ENCODE measurements around the gene XPO1. TPM values are rescaled to one million over a fixed set of nuclear protein-coding genes. Genes with fewer than 3 reads are reported as not detected.
"Not testable (repeated sequence)": the region's sequence is repeated elsewhere in the genome, so short reads cannot be mapped to it uniquely, and the experiment has no call there.

The XPO1 gene
- total and polyA plus RNA-seq, 2 donors (not counting 1 experiment from before 2014, with no cell fraction given), result 91.8 to 348 TPM

DNA sequence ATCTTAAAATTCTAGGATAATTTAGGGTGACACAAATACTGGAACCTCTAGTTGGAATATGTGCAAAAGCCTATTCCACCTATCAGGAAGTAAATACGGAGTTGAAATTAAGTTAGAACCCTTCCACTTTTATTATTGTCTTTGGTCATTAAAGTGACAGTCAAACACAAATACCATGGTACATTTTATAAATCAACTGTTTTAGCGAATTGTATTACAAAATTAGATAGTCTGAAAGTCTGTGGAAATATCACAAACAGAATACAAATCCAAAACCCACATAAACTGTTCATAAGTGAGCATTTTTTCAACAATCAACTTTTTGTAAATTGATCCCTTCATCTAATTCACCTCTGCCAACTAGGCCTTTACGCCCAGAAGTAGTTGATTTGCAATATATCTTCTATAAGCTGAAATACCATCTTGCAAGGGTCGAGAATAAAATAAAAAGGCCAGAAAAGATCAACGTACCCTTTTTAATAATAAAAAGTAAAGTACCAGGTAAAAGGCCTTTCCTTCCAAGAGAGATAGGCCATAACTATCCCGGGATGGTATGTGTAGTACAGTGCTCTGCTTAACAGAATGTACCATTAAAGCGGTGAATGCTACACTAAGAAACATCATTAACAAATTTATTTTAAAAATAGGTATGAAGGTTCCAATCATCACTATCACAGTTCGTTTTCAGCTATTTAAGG is 68.6 kb downstream of the XPO1 start:
- H4K20me1 ChIP-seq (ENCODE audit: control insufficient read depth, extremely low read depth, insufficient read depth, low read length), result no peaks in the 10 kb centered on the region
- no peaks in the 10 kb centered on the region for H3K27me3 ChIP-seq (ENCODE audit: control insufficient read depth, insufficient read depth, low read length)
- no peak overlapping the region for H2AFZ ChIP-seq (ENCODE audit: low read length)
- H3K4me3 ChIP-seq (replicated peaks in 1 of 4; ENCODE audit: control extremely low read depth in 1 of 4, insufficient read depth in 1 of 4, low read depth in 3 of 4, low read length in 4 of 4), result peak overlapping the region; percentile 72 to 93 (median 82)
- H3K4me1 ChIP-seq (ENCODE audit: control insufficient read depth, extremely low read depth, insufficient read depth, low read length), result no peaks in the 10 kb centered on the region
- H3K79me2 ChIP-seq (ENCODE audit: control insufficient read depth, insufficient read depth, low read length), result peaks cover 66% of the 10 kb centered on the region
- no peaks in the 10 kb centered on the region for H3K36me3 ChIP-seq (ENCODE audit: control insufficient read depth, insufficient read depth, low read length)
- DNase-seq (ENCODE audit: low read depth in 2 of 2), result peak; percentile 20 to 41
- H3K9me3 ChIP-seq (ENCODE audit: control insufficient read depth, insufficient read depth, low read depth, low read length), result no peaks in the 10 kb centered on the region
- TF ChIP-seq, protein P1, sequence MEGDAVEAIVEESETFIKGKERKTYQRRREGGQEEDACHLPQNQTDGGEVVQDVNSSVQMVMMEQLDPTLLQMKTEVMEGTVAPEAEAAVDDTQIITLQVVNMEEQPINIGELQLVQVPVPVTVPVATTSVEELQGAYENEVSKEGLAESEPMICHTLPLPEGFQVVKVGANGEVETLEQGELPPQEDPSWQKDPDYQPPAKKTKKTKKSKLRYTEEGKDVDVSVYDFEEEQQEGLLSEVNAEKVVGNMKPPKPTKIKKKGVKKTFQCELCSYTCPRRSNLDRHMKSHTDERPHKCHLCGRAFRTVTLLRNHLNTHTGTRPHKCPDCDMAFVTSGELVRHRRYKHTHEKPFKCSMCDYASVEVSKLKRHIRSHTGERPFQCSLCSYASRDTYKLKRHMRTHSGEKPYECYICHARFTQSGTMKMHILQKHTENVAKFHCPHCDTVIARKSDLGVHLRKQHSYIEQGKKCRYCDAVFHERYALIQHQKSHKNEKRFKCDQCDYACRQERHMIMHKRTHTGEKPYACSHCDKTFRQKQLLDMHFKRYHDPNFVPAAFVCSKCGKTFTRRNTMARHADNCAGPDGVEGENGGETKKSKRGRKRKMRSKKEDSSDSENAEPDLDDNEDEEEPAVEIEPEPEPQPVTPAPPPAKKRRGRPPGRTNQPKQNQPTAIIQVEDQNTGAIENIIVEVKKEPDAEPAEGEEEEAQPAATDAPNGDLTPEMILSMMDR (conservative IDR thresholded peaks at IDR 0.05 in 1 of 2, IDR thresholded peaks at IDR 0.05 in 1 of 2; ENCODE audit: low read depth in 1 of 2, low read length in 2 of 2), result no peak
- TF ChIP-seq EZH2 (IDR thresholded peaks at IDR 0.05; ENCODE audit: low read length, missing control alignments), result no peak
- H3K9ac ChIP-seq (ENCODE audit: insufficient read depth, low read length), result peak overlapping the region; percentile 70
- H3K27ac ChIP-seq (ENCODE audit: insufficient read depth, low read length), result peak overlapping the region; percentile 59
- H3K4me2 ChIP-seq (ENCODE audit: extremely low read depth, insufficient read depth, low read length), result peak overlapping the region; percentile 73

DNA sequence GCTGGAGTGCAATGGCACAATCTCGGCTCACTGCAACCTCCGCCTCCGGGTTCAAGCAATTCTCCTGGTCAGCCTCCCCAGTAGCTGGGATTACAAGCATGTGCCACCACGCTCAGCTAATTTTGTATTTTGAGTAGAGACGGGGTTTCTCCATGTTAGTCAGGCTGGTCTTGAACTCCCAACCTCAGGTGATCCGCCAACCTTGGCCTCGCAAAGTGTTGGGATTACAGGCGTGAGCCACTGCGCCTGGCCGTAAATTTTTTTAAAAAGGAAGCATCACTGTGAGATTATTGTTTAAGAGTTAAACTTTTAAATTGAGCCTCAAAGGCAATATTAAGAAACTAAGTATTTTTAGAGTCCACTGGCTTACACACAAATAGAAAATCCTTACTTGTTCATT is 69.9 kb downstream of the XPO1 start:
- not testable (repeated sequence) for H3K9me3 ChIP-seq (ENCODE audit: control insufficient read depth, insufficient read depth, low read depth, low read length); H2AFZ ChIP-seq (ENCODE audit: low read length); DNase-seq (ENCODE audit: low read depth in 2 of 2); H3K36me3 ChIP-seq (ENCODE audit: control insufficient read depth, insufficient read depth, low read length); H3K4me1 ChIP-seq (ENCODE audit: control insufficient read depth, extremely low read depth, insufficient read depth, low read length); H3K27me3 ChIP-seq (ENCODE audit: control insufficient read depth, insufficient read depth, low read length); H3K4me3 ChIP-seq (replicated peaks in 1 of 4; ENCODE audit: control extremely low read depth in 1 of 4, insufficient read depth in 1 of 4, low read depth in 3 of 4, low read length in 4 of 4); H3K9ac ChIP-seq (ENCODE audit: insufficient read depth, low read length); H4K20me1 ChIP-seq (ENCODE audit: control insufficient read depth, extremely low read depth, insufficient read depth, low read length); H3K27ac ChIP-seq (ENCODE audit: insufficient read depth, low read length)
- H3K79me2 ChIP-seq (ENCODE audit: control insufficient read depth, insufficient read depth, low read length), result peaks cover 80% of the 10 kb centered on the region
- peak overlapping the region; percentile 13 for H3K4me2 ChIP-seq (ENCODE audit: extremely low read depth, insufficient read depth, low read length)

DNA sequence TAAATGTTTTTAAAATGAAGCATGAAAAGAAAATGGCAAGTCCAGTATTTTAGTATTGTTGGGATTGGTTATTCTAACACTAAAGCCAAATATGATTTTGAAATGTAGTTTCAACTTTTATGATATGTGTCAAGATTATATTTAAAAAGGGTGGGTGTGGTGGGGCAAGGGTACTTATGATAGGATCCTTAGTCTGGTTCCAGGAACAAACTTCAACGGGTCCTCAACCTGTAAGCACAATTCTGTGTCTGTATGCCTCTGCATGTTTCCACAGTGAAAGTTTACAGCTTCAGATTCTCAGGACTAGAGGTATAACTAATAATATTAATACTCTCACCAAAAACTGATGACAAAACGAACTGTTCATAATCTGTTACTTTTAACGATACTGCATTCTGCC is 73.1 kb downstream of the XPO1 start:
- no peaks in the 10 kb centered on the region for H3K9me3 ChIP-seq (ENCODE audit: control insufficient read depth, insufficient read depth, low read depth, low read length)

More for the DNA sequence above, 73.1 kb downstream of the XPO1 start:
- Histone ChIP-seq H3K27ac (ENCODE audit: insufficient read depth, low read length) (no peak overlapping the region), H3K4me2 (ENCODE audit: extremely low read depth, insufficient read depth, low read length) (no peak overlapping the region), H3K36me3 (ENCODE audit: control insufficient read depth, insufficient read depth, low read length) (no peaks in the 10 kb centered on the region), H3K9ac (ENCODE audit: insufficient read depth, low read length) (no peak overlapping the region), H2AFZ (ENCODE audit: low read length) (no peak overlapping the region), H4K20me1 (ENCODE audit: control insufficient read depth, extremely low read depth, insufficient read depth, low read length) (no peaks in the 10 kb centered on the region), H3K79me2 (ENCODE audit: control insufficient read depth, insufficient read depth, low read length) (peaks cover 95% of the 10 kb centered on the region), H3K27me3 (ENCODE audit: control insufficient read depth, insufficient read depth, low read length) (no peaks in the 10 kb centered on the region), H3K4me1 (ENCODE audit: control insufficient read depth, extremely low read depth, insufficient read depth, low read length) (no peaks in the 10 kb centered on the region), H3K4me3 (replicated peaks in 1 of 4; ENCODE audit: control extremely low read depth in 1 of 4, insufficient read depth in 1 of 4, low read depth in 3 of 4, low read length in 4 of 4) (no peak overlapping the region)
- TF ChIP-seq, protein P1 (conservative IDR thresholded peaks at IDR 0.05 in 1 of 2, IDR thresholded peaks at IDR 0.05 in 1 of 2; ENCODE audit: low read depth in 1 of 2, low read length in 2 of 2), result no peak
- no peak for TF ChIP-seq EZH2 (IDR thresholded peaks at IDR 0.05; ENCODE audit: low read length, missing control alignments)
- DNase-seq (ENCODE audit: low read depth in 2 of 2), result no peak

Measured in fibroblast of lung (primary cell).